CD4-positive, alpha-beta T cell (primary cell): ENCODE results near the gene PAK1. TPM values are rescaled to one million over a fixed set of nuclear protein-coding genes. Genes with fewer than 3 reads are reported as not detected.

Experiments used
- ATAC-seq: fragments of 200-7000 bp; cut with Tn5 transposase; one replicate; pipeline ENCODE4 v1.10.0; 2022; ENCODE audit warnings: mild to moderate bottlenecking; ENCODE audit not compliant: poor library complexity
- CTCF ChIA-PET: fragments of 350-600 bp; sonication (Branson Sonifier 250); formaldehyde crosslinking; loops from one replicate; lab custom pipeline; 2021; ENCODE audit warnings: antibody characterized with exemption, inconsistent platforms; lab: Charles Lee
- POLR2A ChIA-PET: fragments of 350-600 bp; sonication (Branson Sonifier 250); formaldehyde crosslinking; loops from one replicate; lab custom pipeline; 2021; ENCODE audit warnings: antibody characterized with exemption, inconsistent platforms; lab: Charles Lee
- DNase-seq, 14 experiments: peaks; one replicate each; pipeline ENCODE4 v3.0.0-alpha.2; 2013 to 2020; ENCODE audit warnings: mixed read lengths in 2 of 14
- H3K27ac ChIP-seq, 2 donors: one replicate each; pipeline versions ENCODE4 v1.5.1 to v1.7.0; 2013; ENCODE audit warnings: low read length in 2 of 2, low read depth in 1 of 2, mild to moderate bottlenecking in 1 of 2
- H3K27me3 ChIP-seq, 2 experiments: 1 replicate in 1 of 2; 2 replicates in 1 of 2; pipeline versions ENCODE4 v1.6.1 to v1.7.0; 2013; ENCODE audit warnings: low read length in 2 of 2, control low read depth in 1 of 2, mild to moderate bottlenecking in 1 of 2, moderate library complexity in 1 of 2; ENCODE audit not compliant: insufficient read depth in 2 of 2, control insufficient read depth in 1 of 2
- H3K36me3 ChIP-seq: one replicate; pipeline ENCODE4 v1.6.1; 2013; ENCODE audit warnings: low read length, control low read depth; ENCODE audit not compliant: insufficient read depth
- H3K4me1 ChIP-seq: one replicate; pipeline ENCODE4 v1.6.1; 2013; ENCODE audit warnings: low read length, control low read depth; ENCODE audit not compliant: insufficient read depth
- H3K4me3 ChIP-seq: one replicate; pipeline ENCODE4 v1.5.1; 2013; ENCODE audit warnings: mild to moderate bottlenecking, low read length, moderate library complexity
- H3K9me3 ChIP-seq, 2 experiments: 1 replicate in 1 of 2; 2 replicates in 1 of 2; pipeline versions ENCODE4 v1.6.1 to v1.7.0; 2013; ENCODE audit warnings: low read length in 2 of 2, mild to moderate bottlenecking in 2 of 2, control low read depth in 1 of 2, moderate library complexity in 1 of 2; ENCODE audit not compliant: control insufficient read depth in 1 of 2, insufficient read depth in 1 of 2
- H3K27ac Mint-ChIP-seq: one replicate; pipeline ENCODE4 v1.8.0; 2020; ENCODE audit warnings: mixed read lengths
- H3K27me3 Mint-ChIP-seq: one replicate; pipeline ENCODE4 v1.8.0; 2021; ENCODE audit warnings: mixed read lengths
- H3K36me3 Mint-ChIP-seq: one replicate; pipeline ENCODE4 v1.8.0; 2021; ENCODE audit warnings: low read depth, mixed read lengths
- H3K4me1 Mint-ChIP-seq: one replicate; pipeline ENCODE4 v1.8.0; 2021; ENCODE audit warnings: low read depth, mixed read lengths
- H3K4me3 Mint-ChIP-seq: one replicate; pipeline ENCODE4 v1.8.0; 2020; ENCODE audit warnings: mild to moderate bottlenecking, mixed read lengths
- H3K9me3 Mint-ChIP-seq: one replicate; pipeline ENCODE4 v1.8.0; 2020; ENCODE audit warnings: mixed read lengths
- intact Hi-C, 2 experiments: fragments of 100-400 bp; cut with DNase I in 1 of 2; cut with micrococcal nuclease in 1 of 2; formaldehyde crosslinking; loops; one replicate each; pipeline versions ENCODE4 v1.15.1 to v1.9.0; 2023 to 2025; cut with DNase I, micrococcal nuclease
- total RNA-seq, 174 experiments: library from RNA in 2 of 174; stranded (reverse) in 2 of 174; gene quantifications; one replicate each; pipeline ENCODE4 v1.2.3 and lab custom pipeline; 2021 to 2026
- TF ChIP-seq, protein P1 (sequence below): fragments of 200-600 bp; IDR thresholded peaks from one replicate; pipeline ENCODE4 v1.8.0; 2022; ENCODE audit warnings: antibody characterized with exemption, mild to moderate bottlenecking

The PAK1 gene
- total RNA-seq, 2 experiments from 2014 or later = 6.9 to 12.6 TPM

DNA sequence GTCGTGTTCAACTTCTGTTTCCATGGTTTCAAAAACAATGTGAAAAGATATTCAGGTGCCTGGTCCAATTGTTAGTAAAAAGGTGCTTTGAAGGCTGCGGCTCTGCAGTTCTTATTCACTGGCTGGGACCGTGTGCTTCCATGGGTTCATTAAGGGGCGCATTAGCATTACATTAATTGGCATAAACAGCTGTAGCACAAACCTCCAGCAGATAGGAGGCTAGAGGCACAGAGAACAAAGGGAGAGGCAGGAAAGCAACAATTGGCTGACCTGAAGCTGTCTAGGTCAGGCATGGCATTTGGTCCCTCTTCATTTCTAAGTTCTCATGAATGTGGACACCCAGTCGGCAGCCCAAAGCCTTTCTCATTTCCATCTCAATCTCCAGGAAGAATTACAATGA is 16.6 kb downstream of the PAK1 start:
- CTCF ChIA-PET = interaction anchor here (1.2 kb wide), 1 partner anchor 14 kb away, joined by 3 read pairs; no protein-coding TSS in a partner anchor
- no peaks in the 10 kb centered on the region for H3K36me3 ChIP-seq
- no peak overlapping the region for H3K27ac ChIP-seq
- no peaks in the 10 kb centered on the region for H3K9me3 ChIP-seq
- Mint-ChIP-seq H3K9me3 (no peaks in the 10 kb centered on the region), H3K27me3 (peaks cover 7% of the 10 kb centered on the region), H3K4me1 (no peaks in the 10 kb centered on the region), H3K27ac (no peak overlapping the region), H3K4me3 (no peak overlapping the region), H3K36me3 (no peaks in the 10 kb centered on the region)
- no peaks in the 10 kb centered on the region for H3K4me1 ChIP-seq
- no peak for DNase-seq
- TF ChIP-seq, protein P1, sequence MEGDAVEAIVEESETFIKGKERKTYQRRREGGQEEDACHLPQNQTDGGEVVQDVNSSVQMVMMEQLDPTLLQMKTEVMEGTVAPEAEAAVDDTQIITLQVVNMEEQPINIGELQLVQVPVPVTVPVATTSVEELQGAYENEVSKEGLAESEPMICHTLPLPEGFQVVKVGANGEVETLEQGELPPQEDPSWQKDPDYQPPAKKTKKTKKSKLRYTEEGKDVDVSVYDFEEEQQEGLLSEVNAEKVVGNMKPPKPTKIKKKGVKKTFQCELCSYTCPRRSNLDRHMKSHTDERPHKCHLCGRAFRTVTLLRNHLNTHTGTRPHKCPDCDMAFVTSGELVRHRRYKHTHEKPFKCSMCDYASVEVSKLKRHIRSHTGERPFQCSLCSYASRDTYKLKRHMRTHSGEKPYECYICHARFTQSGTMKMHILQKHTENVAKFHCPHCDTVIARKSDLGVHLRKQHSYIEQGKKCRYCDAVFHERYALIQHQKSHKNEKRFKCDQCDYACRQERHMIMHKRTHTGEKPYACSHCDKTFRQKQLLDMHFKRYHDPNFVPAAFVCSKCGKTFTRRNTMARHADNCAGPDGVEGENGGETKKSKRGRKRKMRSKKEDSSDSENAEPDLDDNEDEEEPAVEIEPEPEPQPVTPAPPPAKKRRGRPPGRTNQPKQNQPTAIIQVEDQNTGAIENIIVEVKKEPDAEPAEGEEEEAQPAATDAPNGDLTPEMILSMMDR = no peak
- no peak overlapping the region for H3K4me3 ChIP-seq
- no peak for ATAC-seq
- POLR2A ChIA-PET = no interaction called here
- no peaks in the 10 kb centered on the region for H3K27me3 ChIP-seq
- intact Hi-C loops = no loop called here

DNA sequence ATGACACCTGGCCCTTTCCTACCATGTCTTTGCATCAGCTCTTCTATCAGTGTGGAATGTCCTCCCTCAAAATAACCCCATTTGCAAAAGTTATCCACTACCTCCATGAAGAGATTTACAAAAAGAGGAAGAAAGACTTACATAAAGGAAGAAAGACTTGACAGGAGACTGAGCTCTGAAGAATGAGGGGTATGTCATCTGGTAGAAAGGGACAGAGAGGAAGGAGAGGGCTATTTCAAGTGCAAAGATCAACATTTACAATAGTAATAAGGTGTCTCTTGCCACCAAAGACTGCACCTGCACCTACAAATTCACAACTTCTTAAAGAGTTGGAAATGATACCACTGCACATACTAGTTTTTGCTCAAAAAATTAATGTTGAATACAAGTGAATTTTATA is 18.2 kb downstream of the PAK1 start:
- Mint-ChIP-seq H3K27ac (no peak overlapping the region), H3K27me3 (no peaks in the 10 kb centered on the region)
- CTCF ChIA-PET = no interaction called here

DNA sequence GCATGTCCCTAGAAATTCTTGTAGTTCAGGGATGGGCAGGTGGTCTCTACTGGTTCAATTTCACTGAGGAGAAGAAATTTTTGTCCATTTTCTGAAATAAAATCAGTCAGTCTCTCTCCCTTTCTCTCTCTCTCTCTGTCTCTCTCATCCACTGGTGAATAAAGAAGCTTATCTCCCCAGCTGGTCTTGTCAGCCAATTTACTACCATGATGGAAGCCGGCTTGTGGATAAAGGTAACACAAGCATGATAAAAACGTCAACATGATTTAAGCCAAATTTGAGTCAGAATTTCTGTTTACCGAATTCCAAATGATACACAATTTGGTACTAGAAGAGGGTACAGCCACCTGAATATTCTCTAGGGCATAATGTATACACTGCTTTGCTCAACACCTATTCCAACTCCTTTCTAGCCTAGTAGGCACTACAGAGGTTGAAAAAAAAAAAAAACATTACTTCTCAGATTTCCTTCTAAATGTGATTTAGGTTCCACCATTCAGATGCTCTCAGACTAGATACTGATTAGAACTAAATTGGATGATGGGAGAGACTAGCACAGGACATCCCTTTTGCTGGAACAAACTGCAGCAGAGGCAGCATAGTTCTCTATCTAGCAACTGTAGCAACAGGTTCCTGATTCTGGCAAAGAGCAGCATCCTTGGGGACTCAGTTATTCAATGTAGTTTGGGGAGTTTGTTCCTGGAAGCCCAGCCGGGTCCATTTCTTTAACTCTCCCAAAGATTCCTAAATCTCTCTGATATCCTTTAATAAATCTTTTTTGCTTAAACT is 18.8 kb downstream of the PAK1 start:
- Histone ChIP-seq H3K4me1 (no peaks in the 10 kb centered on the region), H3K36me3 (no peaks in the 10 kb centered on the region), H3K4me3 (no peak overlapping the region), H3K27me3 (no peaks in the 10 kb centered on the region), H3K27ac (no peak overlapping the region), H3K9me3 (no peaks in the 10 kb centered on the region)
- intact Hi-C loops = no loop called here
- POLR2A ChIA-PET = no interaction called here
- no peak overlapping the region for H3K27ac Mint-ChIP-seq
- CTCF ChIA-PET = no interaction called here
- H3K4me1 Mint-ChIP-seq = peaks cover 1% of the 10 kb centered on the region
- TF ChIP-seq, protein P1 = no peak
- no peaks in the 10 kb centered on the region for H3K36me3 Mint-ChIP-seq
- DNase-seq (no peak), ATAC-seq (no peak)
- H3K4me3 Mint-ChIP-seq = no peak overlapping the region
- H3K9me3 Mint-ChIP-seq = no peaks in the 10 kb centered on the region
- H3K27me3 Mint-ChIP-seq = no peaks in the 10 kb centered on the region

More for the DNA sequence above, 18.2 kb downstream of the PAK1 start:
- Mint-ChIP-seq H3K36me3 (no peaks in the 10 kb centered on the region), H3K4me1 (no peaks in the 10 kb centered on the region), H3K4me3 (no peak overlapping the region), H3K9me3 (no peaks in the 10 kb centered on the region)
- Histone ChIP-seq H3K4me3 (no peak overlapping the region), H3K27ac (no peak overlapping the region), H3K4me1 (no peaks in the 10 kb centered on the region), H3K27me3 (no peaks in the 10 kb centered on the region), H3K9me3 (no peaks in the 10 kb centered on the region), H3K36me3 (no peaks in the 10 kb centered on the region)
- DNase-seq = no peak
- POLR2A ChIA-PET = no interaction called here
- no peak for ATAC-seq
- intact Hi-C loops = no loop called here
- TF ChIP-seq, protein P1 = no peak
